H9 (cell line): Measurements from ENCODE around the gene JARID2. TPM values are rescaled to one million over a fixed set of nuclear protein-coding genes. Genes with fewer than 3 reads are reported as not detected.
A peak's percentile ranks its signal among the peaks of the same experiment; 100 is the strongest.

ENCODE experiments used
- DNase-seq: peaks from one replicate; pipeline ENCODE4 v3.0.0-alpha.2; 2017
- H2AFZ ChIP-seq: one replicate; pipeline ENCODE4 v1.6.1; 2013; ENCODE audit warnings: mild to moderate bottlenecking, low read length, control low read depth, moderate library complexity
- H2AK5ac ChIP-seq: 2 replicates; pipeline ENCODE4 v1.6.1; 2013; ENCODE audit warnings: low read length, control low read depth, mixed read lengths; ENCODE audit not compliant: insufficient read length
- H2BK120ac ChIP-seq: one replicate; pipeline ENCODE4 v1.6.1; 2013; ENCODE audit warnings: low read depth, mild to moderate bottlenecking, low read length, control low read depth, inconsistent platforms; ENCODE audit not compliant: poor library complexity, severe bottlenecking
- H2BK12ac ChIP-seq: 2 replicates; pipeline ENCODE4 v1.6.1; 2013; ENCODE audit warnings: low read length, control low read depth, mixed read lengths, low read depth; ENCODE audit not compliant: insufficient read length
- H2BK15ac ChIP-seq: 2 replicates; pipeline ENCODE4 v1.6.1; 2013; ENCODE audit warnings: low read depth, low read length, control low read depth
- H2BK20ac ChIP-seq: one replicate; pipeline ENCODE4 v1.6.1; 2013; ENCODE audit warnings: low read depth, mild to moderate bottlenecking, low read length, control low read depth, inconsistent platforms; ENCODE audit not compliant: poor library complexity, severe bottlenecking
- H2BK5ac ChIP-seq: 2 replicates; pipeline ENCODE4 v1.6.1; 2013; ENCODE audit warnings: low read length, control low read depth, mixed read lengths; ENCODE audit not compliant: insufficient read length
- H3K14ac ChIP-seq: 2 replicates; pipeline ENCODE4 v1.6.1; 2013; ENCODE audit warnings: low read length, control low read depth; ENCODE audit not compliant: insufficient read depth
- H3K18ac ChIP-seq: 2 replicates; pipeline ENCODE4 v1.6.1; 2013; ENCODE audit warnings: low read depth, mild to moderate bottlenecking, mixed read lengths, low read length, control low read depth; ENCODE audit not compliant: insufficient read length
- H3K23ac ChIP-seq: 2 replicates; pipeline ENCODE4 v1.6.1; 2013; ENCODE audit warnings: low read length, control low read depth, mixed read lengths, low read depth; ENCODE audit not compliant: insufficient read length
- H3K23me2 ChIP-seq: 2 replicates; pipeline ENCODE4 v1.6.1; 2013; ENCODE audit warnings: low read depth, mild to moderate bottlenecking, mixed read lengths, low read length, control low read depth; ENCODE audit not compliant: insufficient read length, poor library complexity, severe bottlenecking
- H3K27ac ChIP-seq: 2 replicates; pipeline ENCODE4 v1.5.1; 2013; ENCODE audit warnings: low read length, control low read depth, mixed read lengths, low read depth; ENCODE audit not compliant: insufficient read length
- H3K27me3 ChIP-seq: 2 replicates; pipeline ENCODE4 v1.6.1; 2013; ENCODE audit warnings: low read length, control low read depth, inconsistent platforms; ENCODE audit not compliant: insufficient read depth
- H3K4ac ChIP-seq: 2 replicates; pipeline ENCODE4 v1.6.1; 2013; ENCODE audit warnings: low read depth, mild to moderate bottlenecking, control low read depth, inconsistent platforms, low read length, moderate library complexity
- H3K4me1 ChIP-seq: 2 replicates; pipeline ENCODE4 v1.6.1; 2013; ENCODE audit warnings: low read length, control low read depth, inconsistent platforms; ENCODE audit not compliant: insufficient read depth
- H3K4me2 ChIP-seq: 2 replicates; pipeline ENCODE4 v1.6.1; 2013; ENCODE audit warnings: low read length, control low read depth, mixed read lengths; ENCODE audit not compliant: insufficient read length, insufficient read depth
- H3K56ac ChIP-seq: 2 replicates; pipeline ENCODE4 v1.6.1; 2013; ENCODE audit warnings: low read depth, mild to moderate bottlenecking, mixed read lengths, low read length, control low read depth; ENCODE audit not compliant: insufficient read length
- H3K79me1 ChIP-seq: 2 replicates; pipeline ENCODE4 v1.6.1; 2013; ENCODE audit warnings: low read depth, mild to moderate bottlenecking, moderate library complexity, low read length, control low read depth, inconsistent platforms; ENCODE audit not compliant: insufficient read depth, poor library complexity, severe bottlenecking
- H3K79me2 ChIP-seq: 2 replicates; pipeline ENCODE4 v1.6.1; 2013; ENCODE audit warnings: low read length, control low read depth, inconsistent platforms; ENCODE audit not compliant: insufficient read depth
- H3K9ac ChIP-seq: 2 replicates; pipeline ENCODE4 v1.6.1; 2013; ENCODE audit warnings: low read length, control low read depth, mixed read lengths; ENCODE audit not compliant: insufficient read length; ENCODE audit errors: extremely low read depth
- H3K9me3 ChIP-seq: one replicate; pipeline ENCODE4 v1.6.1; 2013; ENCODE audit warnings: low read depth, low read length, inconsistent platforms; ENCODE audit not compliant: control insufficient read depth
- H3T11ph ChIP-seq: one replicate; pipeline ENCODE4 v1.6.1; 2013; ENCODE audit warnings: mild to moderate bottlenecking, low read length, control low read depth, inconsistent platforms
- H4K20me1 ChIP-seq: one replicate; pipeline ENCODE4 v1.6.1; 2013; ENCODE audit not compliant: control insufficient read depth, insufficient read length, insufficient read depth
- H4K5ac ChIP-seq: 2 replicates; pipeline ENCODE4 v1.6.1; 2013; ENCODE audit warnings: low read depth, mild to moderate bottlenecking, mixed read lengths, low read length, control low read depth; ENCODE audit not compliant: insufficient read length
- H4K8ac ChIP-seq: replicated peaks from 2 replicates; pipeline ENCODE4 v1.6.1; 2013; ENCODE audit warnings: low read length, control low read depth, mixed read lengths, low read depth; ENCODE audit not compliant: insufficient read length
- H4K91ac ChIP-seq: 2 replicates; pipeline ENCODE4 v1.6.1; 2013; ENCODE audit warnings: low read depth, mild to moderate bottlenecking, moderate library complexity, mixed read lengths, low read length, control low read depth; ENCODE audit not compliant: insufficient read length
- H3K27ac Mint-ChIP-seq, 3 experiments: 2 replicates in 2 of 3; 3 replicates in 1 of 3; pipeline ENCODE4 v1.8.0; 2020 to 2021; ENCODE audit warnings: mixed read lengths in 3 of 3, mild to moderate bottlenecking in 1 of 3, moderate library complexity in 1 of 3
- H3K27me3 Mint-ChIP-seq: 2 replicates; pipeline ENCODE4 v1.8.0; 2021; ENCODE audit warnings: low read depth, mild to moderate bottlenecking, moderate library complexity, mixed read lengths
- H3K36me3 Mint-ChIP-seq, 3 experiments: 2 replicates in 2 of 3; 3 replicates in 1 of 3; pipeline ENCODE4 v1.8.0; 2020 to 2021; ENCODE audit warnings: low read depth in 3 of 3, mixed read lengths in 3 of 3; ENCODE audit not compliant: insufficient read depth in 1 of 3
- H3K4me1 Mint-ChIP-seq, 2 experiments: 2 replicates each; pipeline ENCODE4 v1.8.0; 2020; ENCODE audit warnings: mixed read lengths in 2 of 2
- H3K4me3 Mint-ChIP-seq, 2 experiments: 2 replicates in 1 of 2; 3 replicates in 1 of 2; pipeline ENCODE4 v1.8.0; 2020 to 2021; ENCODE audit warnings: mild to moderate bottlenecking in 2 of 2, mixed read lengths in 2 of 2, moderate library complexity in 1 of 2
- H3K9me3 Mint-ChIP-seq, 2 experiments: 2 replicates in 1 of 2; 3 replicates in 1 of 2; pipeline ENCODE4 v1.8.0; 2020; ENCODE audit warnings: mild to moderate bottlenecking in 2 of 2, mixed read lengths in 2 of 2, moderate library complexity in 1 of 2
- CTCF ChIP-seq: fragments of 200-600 bp; sonication (generic); conservative IDR thresholded peaks from 3 replicates; pipeline ENCODE4 v1.8.0; 2021; ENCODE audit warnings: antibody characterized with exemption, mild to moderate bottlenecking
- WGBS: extraction: QIAGEN DNeasy Blood & Tissue Kit; methylation state at CpG from one replicate; pipeline ENCODE4 v1.1.7; 2013; ENCODE audit warnings: missing lambda C conversion rate, low lambda C conversion rate, mixed read lengths; ENCODE audit not compliant: insufficient read length; ENCODE audit errors: extremely low coverage; 5-methylcytosine and 5-hydroxymethylcytosine counted together
- total RNA-seq: library from RNA; stranded (reverse); gene quantifications from 2 replicates; pipeline ENCODE4 v1.2.1, GENCODE V29; 2021

JARID2 gene
- total RNA-seq, 1 experiment from 2014 or later = 174 TPM

- Histone ChIP-seq H3K4ac (no peak overlapping the region), H3K23me2 (no peaks in the 10 kb centered on the region), H2BK20ac (no peak overlapping the region), H2AFZ (no peak overlapping the region), H2AK5ac (no peak overlapping the region), H4K5ac (no peak overlapping the region), H2BK15ac (no peak overlapping the region), H3K9me3 (no peaks in the 10 kb centered on the region), H4K91ac (no peak overlapping the region), H3K14ac (no peak overlapping the region), H3K4me1 (peaks cover 12% of the 10 kb centered on the region; the same call in 1 of the 2 replicates), H2BK5ac (no peak overlapping the region), H3T11ph (no peak overlapping the region), H2BK12ac (no peak overlapping the region), H4K20me1 (no peaks in the 10 kb centered on the region), H3K18ac (no peak overlapping the region), H3K79me1 (no peaks in the 10 kb centered on the region), H3K4me2 (no peak overlapping the region), H3K79me2 (peaks cover 83% of the 10 kb centered on the region), H3K56ac (no peak overlapping the region), H3K9ac (no peak overlapping the region), H3K27ac (no peak overlapping the region), H3K23ac (no peak overlapping the region), H2BK120ac (no peak overlapping the region), H4K8ac (no peak overlapping the region), H3K27me3 (no peaks in the 10 kb centered on the region)
- peaks cover 72 to 81% of the 10 kb centered on the region in 2 experiments for H3K4me1 Mint-ChIP-seq
- no peak overlapping the region; a peak in 1 of 5 replicates for H3K4me3 Mint-ChIP-seq
- no peak for TF ChIP-seq CTCF
- H3K36me3 Mint-ChIP-seq = peaks cover 0 to 3% (median 0%) of the 10 kb centered on the region in 3 experiments; a peak in 1 of 7 replicates
- H3K27me3 Mint-ChIP-seq = no peaks in the 10 kb centered on the region
- DNase-seq = no peak
- H3K9me3 Mint-ChIP-seq = no peaks in the 10 kb centered on the region
- H3K27ac Mint-ChIP-seq = peak overlapping the region in 1 of 3 experiments; percentile 53; a peak in 3 of 7 replicates
- no CpG with 5 or more reads among the region's 8 CpGs for WGBS
These were observed 97.8 kb downstream of the JARID2 start for GRCh38 chr6:15343490-15344191.
